Keratinocyte (primary cell): ENCODE data around the gene DOK5. TPM values are rescaled to one million over a fixed set of nuclear protein-coding genes. Genes with fewer than 3 reads are reported as not detected.

Experiments used
- DNase-seq: peaks from one replicate; pipeline ENCODE4 v3.0.0-alpha.2; 2011; ENCODE audit warnings: low read depth, missing footprints, low spot score
- FAIRE-seq: peaks from 2 replicates; lab custom pipeline; 2011; peaks lifted over from hg19 to GRCh38; lab: Jason Lieb, UNC
- H2AFZ ChIP-seq: 2 replicates; pipeline ENCODE4 v1.6.0; 2012; ENCODE audit warnings: low read length, control low read depth, inconsistent platforms; ENCODE audit not compliant: control insufficient read depth
- H3K27ac ChIP-seq: 2 replicates; pipeline ENCODE4 v1.5.1; 2011; ENCODE audit warnings: low read length; ENCODE audit not compliant: control insufficient read depth, insufficient read depth
- H3K27me3 ChIP-seq: 3 replicates; pipeline ENCODE4 v1.6.0; 2011; ENCODE audit warnings: low read length; ENCODE audit not compliant: control insufficient read depth, insufficient read depth; ENCODE audit errors: extremely low read depth
- H3K36me3 ChIP-seq, 2 experiments: 2 replicates in 1 of 2; 3 replicates in 1 of 2; pipeline ENCODE4 v1.5.1; 2011; ENCODE audit warnings: low read length in 2 of 2, mild to moderate bottlenecking in 1 of 2; ENCODE audit not compliant: control insufficient read depth in 2 of 2, insufficient read depth in 2 of 2; ENCODE audit errors: extremely low read depth in 1 of 2
- H3K4me1 ChIP-seq: 3 replicates; pipeline ENCODE4 v1.5.1; 2011; ENCODE audit warnings: low read length; ENCODE audit not compliant: control insufficient read depth, insufficient read depth; ENCODE audit errors: extremely low read depth
- H3K4me2 ChIP-seq: 3 replicates; pipeline ENCODE4 v1.6.0; 2011; ENCODE audit warnings: low read depth, low read length; ENCODE audit not compliant: control insufficient read depth, insufficient read depth; ENCODE audit errors: extremely low read depth
- H3K4me3 ChIP-seq, 3 experiments: fragments of 200-600 bp in 1 of 3; sonication (generic) in 1 of 3; 2 replicates in 2 of 3; 3 replicates in 1 of 3; pipeline ENCODE4 v1.5.1; 2011 to 2016; ENCODE audit warnings: low read length in 3 of 3, mild to moderate bottlenecking in 3 of 3, control low read depth in 2 of 3, inconsistent platforms in 1 of 3, low read depth in 1 of 3, mixed read lengths in 1 of 3, mixed run types in 1 of 3, moderate library complexity in 1 of 3; ENCODE audit not compliant: control insufficient read depth in 2 of 3, insufficient read depth in 2 of 3; ENCODE audit errors: extremely low read depth in 1 of 3
- H3K79me2 ChIP-seq: 2 replicates; pipeline ENCODE4 v1.6.0; 2012; ENCODE audit warnings: low read length; ENCODE audit not compliant: control insufficient read depth, insufficient read depth
- H3K9ac ChIP-seq: 3 replicates; pipeline ENCODE4 v1.6.0; 2011; ENCODE audit warnings: low read length; ENCODE audit not compliant: control insufficient read depth, insufficient read depth; ENCODE audit errors: extremely low read depth
- H3K9me1 ChIP-seq: 3 replicates; pipeline ENCODE4 v1.6.0; 2011; ENCODE audit warnings: low read length; ENCODE audit not compliant: control insufficient read depth, insufficient read depth; ENCODE audit errors: extremely low read depth
- H3K9me3 ChIP-seq: 2 replicates; pipeline ENCODE4 v1.5.1; 2012; ENCODE audit warnings: low read depth, low read length; ENCODE audit not compliant: control insufficient read depth
- H4K20me1 ChIP-seq: 3 replicates; pipeline ENCODE4 v1.6.0; 2011; ENCODE audit warnings: low read length; ENCODE audit not compliant: control insufficient read depth, insufficient read depth; ENCODE audit errors: extremely low read depth
- CTCF ChIP-seq, 3 experiments: IDR thresholded peaks in 1 of 3; conservative IDR thresholded peaks in 1 of 3; optimal IDR thresholded peaks in 1 of 3; 2 replicates in 2 of 3; 3 replicates in 1 of 3; pipeline versions ENCODE3 to v1.5.1; 2011; ENCODE audit warnings: low read length in 3 of 3, mild to moderate bottlenecking in 3 of 3, moderate library complexity in 2 of 3, control low read depth in 1 of 3, inconsistent platforms in 1 of 3; ENCODE audit not compliant: insufficient read depth in 2 of 3; ENCODE audit errors: extremely low read depth in 1 of 3
- EZH2 ChIP-seq: IDR thresholded peaks from one replicate; pipeline ENCODE4 v1.6.1; 2012; ENCODE audit warnings: inconsistent platforms, mild to moderate bottlenecking, low read length, moderate library complexity
- dilution Hi-C: fragments of 300-500 bp; cut with MboI; formaldehyde crosslinking; loops from one replicate; pipeline ENCODE4 v1.7.0; 2020; ENCODE audit warnings: low sequenced_read_pairs; ENCODE audit not compliant: extremely low pct_ligation_motif_present
- polyA plus RNA-seq, 5 experiments: library from polyadenylated mRNA; depleted of rRNA in 3 of 5; stranded (reverse) in 3 of 5; stranded (forward) in 1 of 5; unstranded in 1 of 5; fragments of >200 nt; gene quantifications; 1 replicate in 1 of 5; 2 replicates in 3 of 5; 3 replicates in 1 of 5; pipeline versions ENCODE4 v1.2.1 to v1.2.3, GENCODE V29; 2011 to 2012; ENCODE audit warnings: missing spikeins in 2 of 5, low read depth in 1 of 5, low replicate concordance in 1 of 5

Gene DOK5
- polyA plus RNA-seq, 1 donor (not counting 4 experiments of a cell fraction or from before 2014, with no cell fraction given), result not detected

- no peak for TF ChIP-seq CTCF (optimal IDR thresholded peaks at IDR 0.05 in 1 of 3, IDR thresholded peaks at IDR 0.05 in 1 of 3, conservative IDR thresholded peaks at IDR 0.05 in 1 of 3; ENCODE audit: extremely low read depth in 1 of 3, insufficient read depth in 2 of 3, low read length in 3 of 3)
- TF ChIP-seq EZH2, result no peak
- dilution Hi-C loops, result loop anchor here (5.0 kb wide), 1 partner anchor 44 kb away; no protein-coding TSS in a partner anchor
Measured at GRCh38 chr20:54515793-54516628, 40.6 kb downstream of the DOK5 start.

GRCh38 chr20:54517241-54517975, 42.0 kb downstream of the DOK5 start:
- H3K27ac ChIP-seq, result no peak overlapping the region
- no peak for FAIRE-seq
- DNase-seq, result no peak

More at GRCh38 chr20:54515793-54516628, 40.6 kb downstream of the DOK5 start:
- Histone ChIP-seq H3K4me1 (no peaks in the 10 kb centered on the region), H3K36me3 (no peaks in the 10 kb centered on the region), H3K4me2 (no peak overlapping the region), H3K9ac (no peak overlapping the region), H3K4me3 (no peak overlapping the region), H4K20me1 (no peaks in the 10 kb centered on the region), H3K27me3 (no peaks in the 10 kb centered on the region), H3K79me2 (no peaks in the 10 kb centered on the region), H2AFZ (no peak overlapping the region), H3K9me3 (no peaks in the 10 kb centered on the region), H3K9me1 (no peaks in the 10 kb centered on the region), H3K27ac (no peak overlapping the region)
- FAIRE-seq, result no peak
- DNase-seq, result no peak

More at GRCh38 chr20:54517241-54517975, 42.0 kb downstream of the DOK5 start:
- H3K36me3 ChIP-seq, result no peaks in the 10 kb centered on the region
- dilution Hi-C loops, result loop anchor here (5.0 kb wide), 1 partner anchor 45 kb away; no protein-coding TSS in a partner anchor
- TF ChIP-seq CTCF (optimal IDR thresholded peaks at IDR 0.05 in 1 of 3, IDR thresholded peaks at IDR 0.05 in 1 of 3, conservative IDR thresholded peaks at IDR 0.05 in 1 of 3; ENCODE audit: extremely low read depth in 1 of 3, insufficient read depth in 2 of 3, low read length in 3 of 3), result no peak
- TF ChIP-seq EZH2, result no peak
- no peaks in the 10 kb centered on the region for H3K9me3 ChIP-seq
- no peaks in the 10 kb centered on the region for H4K20me1 ChIP-seq
- H3K9ac ChIP-seq, result no peak overlapping the region
- H3K4me2 ChIP-seq, result no peak overlapping the region
- H3K4me1 ChIP-seq, result no peaks in the 10 kb centered on the region
- no peak overlapping the region for H2AFZ ChIP-seq
- H3K9me1 ChIP-seq, result no peaks in the 10 kb centered on the region
- no peaks in the 10 kb centered on the region for H3K79me2 ChIP-seq
- H3K27me3 ChIP-seq, result no peaks in the 10 kb centered on the region
- H3K4me3 ChIP-seq, result no peak overlapping the region
